Keratinocyte (primary cell): ENCODE results near the gene LHX5. TPM values are rescaled to one million over a fixed set of nuclear protein-coding genes. Genes with fewer than 3 reads are reported as not detected.
A peak's percentile ranks its signal among the peaks of the same experiment; 100 is the strongest.

ENCODE experiments used
- DNase-seq: peaks from one replicate; pipeline ENCODE4 v3.0.0-alpha.2; 2011; ENCODE audit warnings: low read depth, missing footprints, low spot score
- FAIRE-seq: peaks from 2 replicates; lab custom pipeline; 2011; peaks lifted over from hg19 to GRCh38; lab: Jason Lieb, UNC
- H2AFZ ChIP-seq: 2 replicates; pipeline ENCODE4 v1.6.0; 2012; ENCODE audit warnings: low read length, control low read depth, inconsistent platforms; ENCODE audit not compliant: control insufficient read depth
- H3K27ac ChIP-seq: 2 replicates; pipeline ENCODE4 v1.5.1; 2011; ENCODE audit warnings: low read length; ENCODE audit not compliant: control insufficient read depth, insufficient read depth
- H3K27me3 ChIP-seq: 3 replicates; pipeline ENCODE4 v1.6.0; 2011; ENCODE audit warnings: low read length; ENCODE audit not compliant: control insufficient read depth, insufficient read depth; ENCODE audit errors: extremely low read depth
- H3K36me3 ChIP-seq, 2 experiments: 2 replicates in 1 of 2; 3 replicates in 1 of 2; pipeline ENCODE4 v1.5.1; 2011; ENCODE audit warnings: low read length in 2 of 2, mild to moderate bottlenecking in 1 of 2; ENCODE audit not compliant: control insufficient read depth in 2 of 2, insufficient read depth in 2 of 2; ENCODE audit errors: extremely low read depth in 1 of 2
- H3K4me1 ChIP-seq: 3 replicates; pipeline ENCODE4 v1.5.1; 2011; ENCODE audit warnings: low read length; ENCODE audit not compliant: control insufficient read depth, insufficient read depth; ENCODE audit errors: extremely low read depth
- H3K4me2 ChIP-seq: 3 replicates; pipeline ENCODE4 v1.6.0; 2011; ENCODE audit warnings: low read depth, low read length; ENCODE audit not compliant: control insufficient read depth, insufficient read depth; ENCODE audit errors: extremely low read depth
- H3K4me3 ChIP-seq, 3 experiments: fragments of 200-600 bp in 1 of 3; sonication (generic) in 1 of 3; 2 replicates in 2 of 3; 3 replicates in 1 of 3; pipeline ENCODE4 v1.5.1; 2011 to 2016; ENCODE audit warnings: low read length in 3 of 3, mild to moderate bottlenecking in 3 of 3, control low read depth in 2 of 3, inconsistent platforms in 1 of 3, low read depth in 1 of 3, mixed read lengths in 1 of 3, mixed run types in 1 of 3, moderate library complexity in 1 of 3; ENCODE audit not compliant: control insufficient read depth in 2 of 3, insufficient read depth in 2 of 3; ENCODE audit errors: extremely low read depth in 1 of 3
- H3K79me2 ChIP-seq: 2 replicates; pipeline ENCODE4 v1.6.0; 2012; ENCODE audit warnings: low read length; ENCODE audit not compliant: control insufficient read depth, insufficient read depth
- H3K9ac ChIP-seq: 3 replicates; pipeline ENCODE4 v1.6.0; 2011; ENCODE audit warnings: low read length; ENCODE audit not compliant: control insufficient read depth, insufficient read depth; ENCODE audit errors: extremely low read depth
- H3K9me1 ChIP-seq: 3 replicates; pipeline ENCODE4 v1.6.0; 2011; ENCODE audit warnings: low read length; ENCODE audit not compliant: control insufficient read depth, insufficient read depth; ENCODE audit errors: extremely low read depth
- H3K9me3 ChIP-seq: 2 replicates; pipeline ENCODE4 v1.5.1; 2012; ENCODE audit warnings: low read depth, low read length; ENCODE audit not compliant: control insufficient read depth
- H4K20me1 ChIP-seq: 3 replicates; pipeline ENCODE4 v1.6.0; 2011; ENCODE audit warnings: low read length; ENCODE audit not compliant: control insufficient read depth, insufficient read depth; ENCODE audit errors: extremely low read depth
- EZH2 ChIP-seq: IDR thresholded peaks from one replicate; pipeline ENCODE4 v1.6.1; 2012; ENCODE audit warnings: inconsistent platforms, mild to moderate bottlenecking, low read length, moderate library complexity
- dilution Hi-C: fragments of 300-500 bp; cut with MboI; formaldehyde crosslinking; loops from one replicate; pipeline ENCODE4 v1.7.0; 2020; ENCODE audit warnings: low sequenced_read_pairs; ENCODE audit not compliant: extremely low pct_ligation_motif_present
- polyA plus RNA-seq, 5 experiments: library from polyadenylated mRNA; depleted of rRNA in 3 of 5; stranded (reverse) in 3 of 5; stranded (forward) in 1 of 5; unstranded in 1 of 5; fragments of >200 nt; gene quantifications; 1 replicate in 1 of 5; 2 replicates in 3 of 5; 3 replicates in 1 of 5; pipeline versions ENCODE4 v1.2.1 to v1.2.3, GENCODE V29; 2011 to 2012; ENCODE audit warnings: missing spikeins in 2 of 5, low read depth in 1 of 5, low replicate concordance in 1 of 5
- TF ChIP-seq, protein P1 (sequence below), 3 experiments: IDR thresholded peaks in 1 of 3; conservative IDR thresholded peaks in 1 of 3; optimal IDR thresholded peaks in 1 of 3; 2 replicates in 2 of 3; 3 replicates in 1 of 3; pipeline versions ENCODE3 to v1.5.1; 2011; ENCODE audit warnings: low read length in 3 of 3, mild to moderate bottlenecking in 3 of 3, moderate library complexity in 2 of 3, control low read depth in 1 of 3, inconsistent platforms in 1 of 3; ENCODE audit not compliant: insufficient read depth in 2 of 3; ENCODE audit errors: extremely low read depth in 1 of 3

The LHX5 gene
- polyA plus RNA-seq, 1 donor (not counting 4 experiments of a cell fraction or from before 2014, with no cell fraction given): 0.04 TPM

DNA sequence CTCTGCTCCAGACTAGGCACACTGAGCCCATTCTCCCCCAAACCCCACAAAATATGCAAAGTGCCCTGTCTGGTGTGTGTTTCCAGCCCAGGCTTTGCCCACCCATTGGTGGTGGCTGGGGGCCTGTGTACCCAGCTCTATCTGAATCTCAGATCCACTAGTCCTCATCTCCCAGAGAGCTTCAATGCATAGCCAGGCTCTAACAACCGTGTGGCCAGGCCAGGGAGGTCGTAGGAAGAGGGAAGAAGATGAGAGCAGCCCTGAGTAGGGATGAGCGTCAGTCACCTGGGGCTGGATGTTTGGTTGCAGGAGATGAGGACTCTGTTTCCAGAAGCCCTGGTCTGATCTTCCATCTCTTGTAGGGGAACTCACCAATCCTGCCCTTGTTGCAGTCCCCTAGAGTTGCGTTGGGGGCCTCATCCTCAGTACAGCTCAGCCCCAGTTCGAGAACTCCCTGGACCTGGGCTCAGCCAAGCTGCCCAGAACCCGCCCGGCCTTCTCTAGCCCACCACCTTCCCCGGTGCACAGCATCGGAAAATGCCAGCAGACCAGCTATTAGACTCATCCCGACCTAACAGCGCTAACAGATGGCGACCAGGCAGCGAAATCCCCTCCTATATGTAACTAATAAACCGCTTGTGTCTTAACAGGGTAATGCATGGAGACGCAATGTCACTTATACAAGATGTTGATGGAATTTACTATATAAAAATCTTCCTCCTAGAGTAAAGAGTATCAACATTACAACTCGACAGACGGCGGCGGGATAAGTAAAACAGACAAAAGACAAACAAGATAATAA lies 3.2 kb upstream of the LHX5 start:
- no peak overlapping the region for H3K4me2 ChIP-seq
- H3K36me3 ChIP-seq: no peaks in the 10 kb centered on the region
- no peak overlapping the region for H2AFZ ChIP-seq
- H3K9me3 ChIP-seq: no peaks in the 10 kb centered on the region
- no peaks in the 10 kb centered on the region for H3K79me2 ChIP-seq
- DNase-seq (no peak), FAIRE-seq (no peak)
- peaks cover 97% of the 10 kb centered on the region for H3K27me3 ChIP-seq
- no peaks in the 10 kb centered on the region for H3K9me1 ChIP-seq
- no peaks in the 10 kb centered on the region for H4K20me1 ChIP-seq
- no peak overlapping the region for H3K4me3 ChIP-seq
- no peaks in the 10 kb centered on the region for H3K4me1 ChIP-seq
- no peak overlapping the region for H3K9ac ChIP-seq
- peak; percentile 65 for TF ChIP-seq EZH2
- TF ChIP-seq, protein P1, sequence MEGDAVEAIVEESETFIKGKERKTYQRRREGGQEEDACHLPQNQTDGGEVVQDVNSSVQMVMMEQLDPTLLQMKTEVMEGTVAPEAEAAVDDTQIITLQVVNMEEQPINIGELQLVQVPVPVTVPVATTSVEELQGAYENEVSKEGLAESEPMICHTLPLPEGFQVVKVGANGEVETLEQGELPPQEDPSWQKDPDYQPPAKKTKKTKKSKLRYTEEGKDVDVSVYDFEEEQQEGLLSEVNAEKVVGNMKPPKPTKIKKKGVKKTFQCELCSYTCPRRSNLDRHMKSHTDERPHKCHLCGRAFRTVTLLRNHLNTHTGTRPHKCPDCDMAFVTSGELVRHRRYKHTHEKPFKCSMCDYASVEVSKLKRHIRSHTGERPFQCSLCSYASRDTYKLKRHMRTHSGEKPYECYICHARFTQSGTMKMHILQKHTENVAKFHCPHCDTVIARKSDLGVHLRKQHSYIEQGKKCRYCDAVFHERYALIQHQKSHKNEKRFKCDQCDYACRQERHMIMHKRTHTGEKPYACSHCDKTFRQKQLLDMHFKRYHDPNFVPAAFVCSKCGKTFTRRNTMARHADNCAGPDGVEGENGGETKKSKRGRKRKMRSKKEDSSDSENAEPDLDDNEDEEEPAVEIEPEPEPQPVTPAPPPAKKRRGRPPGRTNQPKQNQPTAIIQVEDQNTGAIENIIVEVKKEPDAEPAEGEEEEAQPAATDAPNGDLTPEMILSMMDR (optimal IDR thresholded peaks at IDR 0.05 in 1 of 3, IDR thresholded peaks at IDR 0.05 in 1 of 3, conservative IDR thresholded peaks at IDR 0.05 in 1 of 3; ENCODE audit: extremely low read depth in 1 of 3, insufficient read depth in 2 of 3, low read length in 3 of 3): no peak
- H3K27ac ChIP-seq: no peak overlapping the region
- dilution Hi-C loops: no loop called here

DNA sequence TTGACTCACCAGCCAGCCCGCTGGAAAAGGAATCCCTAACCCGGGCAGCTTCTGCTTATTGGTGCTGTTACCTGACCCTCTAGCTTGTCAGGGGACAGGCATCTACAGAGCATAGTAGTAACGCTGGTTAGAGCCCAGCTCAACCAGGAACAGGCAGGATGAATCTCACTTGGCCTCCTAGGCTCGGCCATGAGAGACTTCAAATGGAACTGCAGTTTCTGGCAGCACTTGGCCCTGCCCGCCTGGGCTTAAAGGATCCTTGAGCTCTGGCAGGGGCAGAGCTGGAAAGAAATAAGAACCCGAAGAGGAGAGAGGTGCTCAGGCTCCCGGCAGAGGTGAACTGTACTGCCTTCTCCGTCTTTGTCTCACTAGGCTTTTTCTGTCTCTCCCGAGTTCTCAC lies 2.3 kb upstream of the LHX5 start:
- FAIRE-seq (no peak), DNase-seq (no peak)
- Histone ChIP-seq H3K4me2 (no peak overlapping the region), H3K4me3 (no peak overlapping the region), H3K9me3 (no peaks in the 10 kb centered on the region), H3K79me2 (no peaks in the 10 kb centered on the region), H3K4me1 (no peaks in the 10 kb centered on the region), H3K9ac (no peak overlapping the region), H4K20me1 (no peaks in the 10 kb centered on the region), H3K36me3 (no peaks in the 10 kb centered on the region), H2AFZ (no peak overlapping the region), H3K27me3 (peaks cover 97% of the 10 kb centered on the region), H3K9me1 (no peaks in the 10 kb centered on the region), H3K27ac (no peak overlapping the region)
- TF ChIP-seq EZH2: peak; percentile 17
- TF ChIP-seq, protein P1 (optimal IDR thresholded peaks at IDR 0.05 in 1 of 3, IDR thresholded peaks at IDR 0.05 in 1 of 3, conservative IDR thresholded peaks at IDR 0.05 in 1 of 3; ENCODE audit: extremely low read depth in 1 of 3, insufficient read depth in 2 of 3, low read length in 3 of 3): no peak
- dilution Hi-C loops: no loop called here
